ENCODE measurements around the gene ZNF25. TPM values are rescaled to one million over a fixed set of nuclear protein-coding genes. Genes with fewer than 3 reads are reported as not detected.

The ZNF25 gene
- total and polyA plus RNA-seq, 9 of the 15 experiments (the other 6 are each of a cell fraction or from before 2014, with no cell fraction given): 0.62 to 2.3 (median 1.6) TPM

DNA sequence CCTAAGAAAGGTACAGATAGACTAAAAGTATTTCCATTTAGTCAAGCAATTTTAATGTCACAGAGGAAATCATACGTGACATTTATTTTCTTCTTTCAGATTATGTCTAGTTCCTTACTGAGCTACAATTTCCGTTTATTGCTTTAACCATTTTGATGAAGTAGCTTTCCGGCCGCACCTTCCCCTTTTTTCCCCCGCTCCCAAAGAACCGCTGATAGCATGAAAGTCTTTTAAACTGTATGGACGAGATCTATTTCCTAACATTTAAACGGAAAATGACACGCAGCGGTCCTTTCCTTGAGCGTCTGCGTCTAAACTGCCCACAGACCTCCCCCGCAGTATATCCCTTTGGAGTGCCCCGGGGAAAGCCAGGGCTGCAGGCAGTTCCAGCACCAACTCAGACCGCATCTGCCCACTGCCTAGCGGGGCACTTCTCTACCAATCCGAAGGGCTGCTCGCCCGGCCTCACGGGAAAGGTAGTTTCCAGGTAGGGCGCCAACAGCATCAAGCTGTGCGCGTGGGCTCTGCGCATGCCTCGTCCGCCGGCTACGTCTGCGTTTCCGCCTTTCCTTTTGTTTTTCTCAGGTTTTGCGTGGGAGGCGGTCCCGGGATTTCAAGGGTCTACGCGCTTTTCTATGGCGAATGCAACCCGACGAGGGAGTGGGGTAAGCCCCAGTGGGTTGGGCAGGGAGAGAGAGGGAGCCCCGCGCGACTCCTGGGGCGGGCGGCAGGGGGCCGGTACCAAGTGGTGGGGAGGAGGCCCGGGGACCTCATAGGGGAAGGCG lies 33.9 kb upstream of the ZNF25 start, which contains the start of gene ZNF33A (continued):
- TF ChIP-seq, protein P1, sequence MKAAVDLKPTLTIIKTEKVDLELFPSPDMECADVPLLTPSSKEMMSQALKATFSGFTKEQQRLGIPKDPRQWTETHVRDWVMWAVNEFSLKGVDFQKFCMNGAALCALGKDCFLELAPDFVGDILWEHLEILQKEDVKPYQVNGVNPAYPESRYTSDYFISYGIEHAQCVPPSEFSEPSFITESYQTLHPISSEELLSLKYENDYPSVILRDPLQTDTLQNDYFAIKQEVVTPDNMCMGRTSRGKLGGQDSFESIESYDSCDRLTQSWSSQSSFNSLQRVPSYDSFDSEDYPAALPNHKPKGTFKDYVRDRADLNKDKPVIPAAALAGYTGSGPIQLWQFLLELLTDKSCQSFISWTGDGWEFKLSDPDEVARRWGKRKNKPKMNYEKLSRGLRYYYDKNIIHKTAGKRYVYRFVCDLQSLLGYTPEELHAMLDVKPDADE (conservative IDR thresholded peaks at IDR 0.05; ENCODE audit: control insufficient read depth, low read depth, low read length): peak; percentile 63; the same call in 1 of the 2 replicates
- TF ChIP-seq C11orf30 (IDR thresholded peaks at IDR 0.05; ENCODE audit: low read depth) (no peak), POLR2H (tag; IDR thresholded peaks at IDR 0.05; ENCODE audit: low read depth) (peak; percentile 80), KLF16 (IDR thresholded peaks at IDR 0.05) (peak; percentile 20; the same call in 1 of the 2 replicates), ZNF143 (CRISPR knock-in tag; IDR thresholded peaks at IDR 0.05) (peak; percentile 75), PHB (CRISPR knock-in tag; IDR thresholded peaks at IDR 0.05) (no peak), HDAC1 (IDR thresholded peaks at IDR 0.05) (peak in 1 of 2 experiments; percentile 34; a peak in 1 of 4 replicates), MBD2 (IDR thresholded peaks at IDR 0.05; ENCODE audit: borderline replicate concordance, low read depth) (peak; percentile 18; the same call in 1 of the 2 replicates), ZNF175 (CRISPR knock-in tag; IDR thresholded peaks at IDR 0.05; ENCODE audit: low read depth) (peak; percentile 70; the same call in 1 of the 2 replicates), L3MBTL2 (IDR thresholded peaks at IDR 0.05) (no peak; the same call in 1 of the 2 replicates), LEF1 (IDR thresholded peaks at IDR 0.05) (no peak), PHF8 (IDR thresholded peaks at IDR 0.05; ENCODE audit: borderline replicate concordance, low read length) (peak; percentile 59; the same call in 1 of the 2 replicates), TEAD1 (CRISPR knock-in tag; IDR thresholded peaks at IDR 0.05) (0 out of 4 replicates have a peak, but pooled peaks of 1 of the 2 experiments have one; percentile 60)

Measured in K562 (cell line).